Fibroblast of skin of left biceps (primary cell): ENCODE results near the gene MORN1.

Experiments used
- DNase-seq, 2 experiments: peaks; one replicate each; pipeline ENCODE4 v3.0.0-alpha.2; 2013; ENCODE audit warnings: low read depth in 2 of 2

Gene MORN1

GRCh38 chr1:2404890-2405511 is 13.6 kb upstream of the MORN1 start:
- DNase-seq = no peak

GRCh38 chr1:2404142-2404889 is 13.0 kb upstream of the MORN1 start:
- no peak for DNase-seq

GRCh38 chr1:2403273-2403672 is 11.9 kb upstream of the MORN1 start:
- no peak for DNase-seq

GRCh38 chr1:2402420-2402819 is 11.1 kb upstream of the MORN1 start:
- DNase-seq = no peak

- no peak for DNase-seq
These were observed 9.7 kb upstream of the MORN1 start for GRCh38 chr1:2400950-2401649.

GRCh38 chr1:2400576-2400909 is 9.2 kb upstream of the MORN1 start:
- no peak for DNase-seq

GRCh38 chr1:2399890-2400575 is 8.7 kb upstream of the MORN1 start:
- DNase-seq = no peak

- DNase-seq = no peak
These were observed 7.5 kb upstream of the MORN1 start for GRCh38 chr1:2398871-2399270.

GRCh38 chr1:2397007-2397679 is 5.8 kb upstream of the MORN1 start:
- no peak for DNase-seq

GRCh38 chr1:2396476-2396875 is 5.1 kb upstream of the MORN1 start:
- no peak for DNase-seq

GRCh38 chr1:2396059-2396458 is 4.7 kb upstream of the MORN1 start:
- no peak for DNase-seq

- DNase-seq = no peak
These were observed 3.9 kb upstream of the MORN1 start for GRCh38 chr1:2395245-2395644.

GRCh38 chr1:2394761-2395160 is 3.4 kb upstream of the MORN1 start:
- DNase-seq = no peak

GRCh38 chr1:2394220-2394619 is 2.9 kb upstream of the MORN1 start:
- DNase-seq = no peak

GRCh38 chr1:2393471-2393877 is 2.1 kb upstream of the MORN1 start:
- DNase-seq = no peak

GRCh38 chr1:2392686-2393085 is 1.3 kb upstream of the MORN1 start:
- no peak for DNase-seq

GRCh38 chr1:2391931-2392509 is 666 bp upstream of the MORN1 start:
- DNase-seq = no peak

- DNase-seq = no peak
These were observed 1.7 kb downstream of the MORN1 start for GRCh38 chr1:2389644-2390043.

GRCh38 chr1:2388004-2388913 is 3.1 kb downstream of the MORN1 start:
- no peak for DNase-seq
